CD4-positive, alpha-beta T cell treated with Interleukin-17A for 4 hours (primary cell): ENCODE data around the gene ZNF678.
"Not testable (repeated sequence)": the region's sequence is repeated elsewhere in the genome, so short reads cannot be mapped to it uniquely, and the experiment has no call there.

ENCODE experiments used
- DNase-seq: peaks from one replicate; pipeline ENCODE4 v3.0.0-alpha.2; 2020; ENCODE audit warnings: mixed read lengths

Gene ZNF678

GRCh38 chr1:227606271-227606670 lies 42.9 kb downstream of the ZNF678 start:
- not testable (repeated sequence) for DNase-seq

GRCh38 chr1:227607336-227607898 lies 44.1 kb downstream of the ZNF678 start:
- DNase-seq = no peak

GRCh38 chr1:227612658-227613057 lies 49.3 kb downstream of the ZNF678 start:
- no peak for DNase-seq

- DNase-seq = no peak
Observed at GRCh38 chr1:227613526-227613925, 50.2 kb downstream of the ZNF678 start.

GRCh38 chr1:227621211-227621610 lies 57.9 kb downstream of the ZNF678 start:
- DNase-seq = no peak

GRCh38 chr1:227622739-227623475 lies 59.6 kb downstream of the ZNF678 start:
- DNase-seq = no peak

GRCh38 chr1:227632325-227632724 lies 69.0 kb downstream of the ZNF678 start:
- DNase-seq = no peak

GRCh38 chr1:227635596-227635995 lies 72.2 kb downstream of the ZNF678 start:
- DNase-seq = no peak

- no peak for DNase-seq
Observed at GRCh38 chr1:227654431-227654830, 91.1 kb downstream of the ZNF678 start.

GRCh38 chr1:227654858-227655752 lies 91.7 kb downstream of the ZNF678 start:
- DNase-seq = no peak

GRCh38 chr1:227661495-227661894 lies 98.1 kb downstream of the ZNF678 start:
- no peak for DNase-seq

GRCh38 chr1:227662933-227663332 lies 99.6 kb downstream of the ZNF678 start:
- DNase-seq = no peak

- DNase-seq = no peak
Observed at GRCh38 chr1:227666286-227666685, 102.9 kb downstream of the ZNF678 start.

GRCh38 chr1:227673441-227673840 lies 110.1 kb downstream of the ZNF678 start:
- DNase-seq = no peak

- no peak for DNase-seq
Observed at GRCh38 chr1:227685807-227686206, 122.5 kb downstream of the ZNF678 start.

- no peak for DNase-seq
Observed at GRCh38 chr1:227697321-227697864, 134.0 kb downstream of the ZNF678 start.

- not testable (repeated sequence) for DNase-seq
Observed at GRCh38 chr1:227701631-227702030, 138.3 kb downstream of the ZNF678 start.

GRCh38 chr1:227707846-227708245 lies 144.5 kb downstream of the ZNF678 start:
- no peak for DNase-seq

GRCh38 chr1:227709451-227709850 lies 146.1 kb downstream of the ZNF678 start:
- no peak for DNase-seq

GRCh38 chr1:227710474-227710873 lies 147.1 kb downstream of the ZNF678 start:
- DNase-seq = not testable (repeated sequence)

- no peak for DNase-seq
Observed at GRCh38 chr1:227712648-227713047, 149.3 kb downstream of the ZNF678 start.

- no peak for DNase-seq
Observed at GRCh38 chr1:227718932-227719331, 155.6 kb downstream of the ZNF678 start.

GRCh38 chr1:227723474-227723873 lies 160.1 kb downstream of the ZNF678 start:
- no peak for DNase-seq
